A673 (cell line): Measurements from ENCODE around the gene ADAMTSL3.

Experiments used
- CTCF ChIP-seq: fragments of 300-800, 200-600 bp; sonication (generic); conservative IDR thresholded peaks from 2 replicates; pipeline ENCODE4 v1.5.1; 2017; ENCODE audit warnings: low read depth, mild to moderate bottlenecking, antibody characterized with exemption, low read length, moderate library complexity, mixed read lengths
- EZH2 ChIP-seq: fragments of 200-600 bp; sonication (generic); IDR thresholded peaks from 2 replicates; pipeline ENCODE4 v1.6.1; 2017; ENCODE audit warnings: borderline replicate concordance, low read depth, mild to moderate bottlenecking, mixed read lengths, antibody characterized with exemption, low read length; ENCODE audit not compliant: poor library complexity, severe bottlenecking

- TF ChIP-seq CTCF, result no peak
- no peak for TF ChIP-seq EZH2
Measured at GRCh38 chr15:83685916-83686332, 32.0 kb downstream of the ADAMTSL3 start.
